ENCODE data around the gene VRK3.

VRK3 gene

GRCh38 chr19:49997709-49998108, 27.5 kb downstream of the VRK3 start:
- no peak overlapping the region for H3K4me3 ChIP-seq (replicated peaks; ENCODE audit: low read depth, low read length)
- no peak for DNase-seq (ENCODE audit: extremely low read depth, low read depth)
- no peak for TF ChIP-seq CTCF (IDR thresholded peaks at IDR 0.05; ENCODE audit: low read depth, low read length, missing control alignments)

- H3K4me3 ChIP-seq (replicated peaks; ENCODE audit: low read depth, low read length) = no peak overlapping the region
- DNase-seq (ENCODE audit: extremely low read depth, low read depth) = no peak
- no peak for TF ChIP-seq CTCF (IDR thresholded peaks at IDR 0.05; ENCODE audit: low read depth, low read length, missing control alignments)
Measured at GRCh38 chr19:49988433-49988832, 36.7 kb downstream of the VRK3 start.

- no peak overlapping the region for H3K4me3 ChIP-seq (replicated peaks; ENCODE audit: low read depth, low read length)
- TF ChIP-seq CTCF (IDR thresholded peaks at IDR 0.05; ENCODE audit: low read depth, low read length, missing control alignments) = no peak
- DNase-seq (ENCODE audit: extremely low read depth, low read depth) = no peak
Measured at GRCh38 chr19:49988007-49988406, 37.2 kb downstream of the VRK3 start.

GRCh38 chr19:49987159-49987698, 37.9 kb downstream of the VRK3 start:
- no peak for TF ChIP-seq CTCF (IDR thresholded peaks at IDR 0.05; ENCODE audit: low read depth, low read length, missing control alignments)
- DNase-seq (ENCODE audit: extremely low read depth, low read depth) = peak; percentile 90
- H3K4me3 ChIP-seq (replicated peaks; ENCODE audit: low read depth, low read length) = no peak overlapping the region

- DNase-seq (ENCODE audit: extremely low read depth, low read depth) = no peak
- no peak for TF ChIP-seq CTCF (IDR thresholded peaks at IDR 0.05; ENCODE audit: low read depth, low read length, missing control alignments)
- no peak overlapping the region for H3K4me3 ChIP-seq (replicated peaks; ENCODE audit: low read depth, low read length)
Measured at GRCh38 chr19:49986354-49986753, 38.8 kb downstream of the VRK3 start.

- DNase-seq (ENCODE audit: extremely low read depth, low read depth) = no peak
- TF ChIP-seq CTCF (IDR thresholded peaks at IDR 0.05; ENCODE audit: low read depth, low read length, missing control alignments) = no peak
- no peak overlapping the region for H3K4me3 ChIP-seq (replicated peaks; ENCODE audit: low read depth, low read length)
Measured at GRCh38 chr19:49985871-49986270, 39.3 kb downstream of the VRK3 start.

GRCh38 chr19:49984491-49984890, 40.7 kb downstream of the VRK3 start:
- TF ChIP-seq CTCF (IDR thresholded peaks at IDR 0.05; ENCODE audit: low read depth, low read length, missing control alignments) = no peak
- no peak for DNase-seq (ENCODE audit: extremely low read depth, low read depth)
- no peak overlapping the region for H3K4me3 ChIP-seq (replicated peaks; ENCODE audit: low read depth, low read length)

Data from HFF-Myc (cell line).